ENCODE results near the gene GLRX5.
A peak's percentile ranks its signal among the peaks of the same experiment; 100 is the strongest.

GLRX5 gene

DNA sequence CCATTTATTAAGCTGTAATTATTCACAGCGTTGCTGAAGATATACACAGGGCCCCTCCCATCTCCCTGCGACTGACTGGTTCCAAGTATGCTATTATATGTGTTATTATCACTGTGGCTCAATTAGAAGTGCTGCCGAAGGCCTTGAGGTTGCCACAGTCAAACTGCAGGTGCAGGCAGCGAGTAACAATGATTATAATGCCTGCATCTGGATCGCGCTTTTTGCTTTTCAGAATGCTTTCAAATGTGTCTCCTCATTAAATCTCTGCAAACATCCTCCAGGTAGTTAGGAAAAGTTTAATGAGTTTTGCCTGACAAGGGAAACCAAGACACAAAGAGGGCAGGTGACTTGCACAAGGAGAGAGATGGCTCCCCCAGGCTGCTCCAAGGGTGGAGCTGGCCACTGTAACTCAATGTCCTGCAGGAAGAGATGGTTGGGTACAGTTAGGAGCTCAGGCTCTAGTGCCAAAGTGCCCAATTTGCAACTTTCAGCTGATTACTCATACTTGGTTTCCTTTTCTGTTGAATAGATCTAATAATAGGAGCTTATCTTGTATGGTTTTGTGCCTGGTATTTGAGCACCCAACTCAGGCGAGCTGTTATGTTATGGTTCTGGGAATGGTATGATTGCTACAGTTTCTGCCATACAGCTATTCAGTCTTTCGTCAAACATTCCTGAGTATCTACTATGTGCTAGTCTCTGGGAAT lies 16.7 kb upstream of the GLRX5 start:
- DNase-seq = no peak

DNA sequence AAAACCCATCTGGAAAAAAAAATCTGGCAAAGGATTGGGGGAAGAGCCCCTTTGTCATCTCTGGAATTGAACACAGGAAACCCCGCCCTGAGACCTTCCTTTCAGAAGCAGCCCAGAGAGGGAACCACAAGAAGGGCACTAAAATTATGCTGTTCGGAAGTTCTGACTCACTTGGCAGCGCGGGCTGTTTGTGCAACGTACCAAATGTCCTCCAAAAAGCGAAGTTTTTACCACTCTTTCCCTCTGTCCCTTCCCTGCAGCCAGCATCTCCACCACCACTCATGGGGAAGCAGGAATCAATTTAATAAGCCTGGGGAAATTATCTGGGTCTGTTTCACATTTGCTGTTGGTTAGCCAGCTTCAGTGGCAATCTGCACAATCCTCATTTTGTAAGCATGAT lies 15.2 kb upstream of the GLRX5 start:
- peak in 4 of 5 donors; percentile 42 to 90 (median 46) for DNase-seq

DNA sequence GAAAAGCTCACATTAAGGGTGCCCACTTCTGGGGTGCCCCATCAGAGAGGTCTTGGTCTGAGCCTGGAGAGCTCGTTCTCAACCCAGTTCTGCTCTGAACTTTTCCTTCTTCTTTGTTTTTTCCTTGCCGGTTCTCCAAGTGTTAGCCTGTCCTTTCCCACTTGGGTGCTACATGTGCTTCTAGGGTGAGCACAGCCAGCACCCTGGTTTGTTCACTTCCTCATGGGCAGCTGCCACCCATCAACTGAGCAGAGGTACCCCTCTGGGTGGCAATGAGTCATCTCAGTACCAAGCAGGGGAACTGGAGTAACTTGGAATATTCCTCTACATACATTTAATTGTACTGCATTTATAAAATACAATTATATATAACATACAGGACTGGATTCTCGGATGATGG lies 14.5 kb upstream of the GLRX5 start:
- DNase-seq = peak in 1 of 5 donors; percentile 65

DNA sequence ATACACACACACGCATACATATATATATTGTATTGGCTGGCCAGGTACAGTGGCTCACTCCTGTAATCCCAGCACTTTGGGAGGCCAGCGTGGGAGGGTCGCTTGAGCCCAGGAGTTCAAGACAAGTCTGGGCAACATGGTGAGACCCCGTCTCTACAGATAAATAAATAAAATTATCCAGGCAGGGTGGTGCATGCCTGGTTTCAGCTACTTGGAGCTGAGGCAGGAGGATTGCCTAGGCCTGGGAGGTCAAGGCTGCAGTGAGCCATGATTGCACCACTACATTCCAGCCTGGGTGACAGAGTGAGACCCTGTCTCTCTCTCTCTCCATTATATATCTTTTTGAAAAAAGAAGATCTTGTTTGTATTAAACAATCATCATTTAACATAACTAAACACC lies 13.8 kb upstream of the GLRX5 start:
- DNase-seq = no peak

DNA sequence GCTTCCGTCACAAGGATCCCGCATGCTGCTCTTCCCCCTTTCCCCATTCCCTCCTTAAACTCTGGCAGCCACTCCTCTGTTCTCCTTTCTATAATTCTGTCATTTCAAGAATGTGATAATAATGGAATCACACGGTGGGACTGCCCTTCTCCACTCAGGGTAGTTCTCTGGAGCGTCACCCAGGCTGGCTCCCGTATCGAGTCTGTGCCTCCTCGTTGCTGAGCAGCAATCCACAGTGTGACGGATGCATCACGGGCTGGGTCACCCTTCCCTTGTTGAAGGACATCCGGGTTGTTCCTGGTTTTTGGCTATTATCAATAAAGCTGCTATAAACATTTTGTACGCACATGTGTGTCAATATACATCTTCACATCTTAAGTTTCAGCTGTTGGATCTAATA lies 12.7 kb upstream of the GLRX5 start:
- DNase-seq = no peak

DNA sequence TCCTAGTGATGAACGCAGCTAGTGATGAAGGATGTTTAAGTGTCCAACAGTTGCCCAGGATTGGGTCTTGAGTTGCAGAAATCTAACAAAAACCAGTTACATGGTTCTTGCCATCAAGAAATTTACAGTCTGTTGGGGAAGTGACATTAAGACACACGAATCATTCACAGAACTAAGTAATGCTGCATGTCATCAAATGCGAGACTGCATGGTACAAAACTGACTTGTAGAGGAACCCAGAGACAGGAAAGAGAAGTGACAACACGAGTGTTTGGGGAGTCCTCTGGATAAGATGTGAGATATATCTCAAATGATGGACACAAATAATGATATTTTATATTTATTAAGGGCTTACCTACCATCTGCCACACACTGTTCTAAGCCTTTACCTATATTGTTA lies 12.3 kb upstream of the GLRX5 start:
- DNase-seq = peak in 1 of 5 donors; percentile 52

DNA sequence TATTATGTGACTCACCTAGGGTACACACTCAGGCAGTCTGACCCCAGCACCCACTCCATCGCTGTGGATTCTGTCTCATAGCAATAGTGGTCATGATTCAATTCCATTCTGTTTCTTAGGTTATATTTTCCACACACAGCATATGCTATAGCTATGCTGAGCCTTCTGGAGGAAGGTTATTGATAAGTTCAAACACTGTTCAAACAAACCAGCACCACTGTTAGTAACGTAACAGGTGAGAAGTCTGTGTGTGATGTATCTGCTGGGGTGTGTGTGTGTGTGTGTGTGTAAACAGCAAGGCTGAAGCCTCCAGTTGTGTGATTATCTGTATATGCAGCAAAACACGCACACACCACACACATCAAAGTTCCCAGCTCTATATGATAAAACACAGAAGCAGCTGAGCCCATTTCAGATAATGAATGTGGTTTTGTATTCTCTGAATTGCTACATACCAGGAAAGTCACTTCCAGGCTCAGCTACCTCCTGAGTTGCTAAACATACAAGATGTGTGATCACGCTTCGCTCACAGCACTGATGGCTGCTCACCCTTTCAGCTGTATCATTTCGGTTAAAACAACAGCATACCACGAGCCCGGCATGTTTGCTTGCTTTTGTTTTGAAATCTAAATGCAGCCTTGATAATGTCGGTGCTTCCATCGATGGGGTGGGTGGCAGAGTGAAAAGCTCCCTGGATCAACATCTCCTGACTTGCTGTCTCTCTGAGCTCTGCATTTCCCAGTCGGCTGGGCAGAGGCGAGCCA lies 11.6 kb upstream of the GLRX5 start:
- DNase-seq = peak in 1 of 5 donors; percentile 91

GRCh38 chr14:95523815-95524448 lies 10.9 kb upstream of the GLRX5 start:
- peak in 1 of 5 donors; percentile 82 for DNase-seq

DNA sequence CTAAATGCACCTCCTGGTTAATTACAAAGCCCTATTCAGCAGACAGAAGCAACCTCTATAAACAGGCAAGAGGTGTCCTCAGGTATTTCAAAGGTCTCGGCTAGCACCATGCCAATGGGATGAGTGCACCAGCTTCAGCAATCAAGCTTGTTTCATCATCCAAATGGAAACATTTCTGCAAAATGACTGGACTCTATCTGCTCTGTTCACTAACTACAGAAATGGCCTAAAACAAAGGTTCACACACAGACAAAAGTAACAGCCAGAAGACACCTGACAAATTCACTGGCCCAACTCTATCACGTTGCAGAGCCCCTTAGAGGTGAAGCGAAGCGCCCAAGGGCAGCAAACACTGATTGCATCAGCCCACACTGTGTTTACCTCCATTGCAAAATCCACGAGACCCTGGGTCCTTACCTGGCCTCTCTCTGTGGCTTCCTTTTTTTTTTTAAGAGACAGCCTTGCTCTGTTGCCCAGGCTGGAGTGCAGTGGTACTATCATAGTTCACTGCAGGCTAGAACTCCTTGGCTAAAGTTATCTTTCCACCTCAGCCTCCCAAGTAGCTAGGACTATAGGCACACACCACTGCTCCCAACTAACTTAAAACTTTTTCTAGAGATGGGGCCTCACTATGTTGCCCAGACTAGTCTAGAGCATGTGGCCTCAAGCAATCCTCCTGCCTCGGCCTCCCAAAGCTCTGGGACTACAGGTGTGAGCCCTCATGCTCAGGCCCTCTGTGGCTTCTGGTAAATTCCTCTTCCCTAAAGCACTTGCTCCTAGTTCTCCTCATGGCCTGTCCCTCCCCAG lies 9.9 kb upstream of the GLRX5 start:
- no peak for DNase-seq

DNA sequence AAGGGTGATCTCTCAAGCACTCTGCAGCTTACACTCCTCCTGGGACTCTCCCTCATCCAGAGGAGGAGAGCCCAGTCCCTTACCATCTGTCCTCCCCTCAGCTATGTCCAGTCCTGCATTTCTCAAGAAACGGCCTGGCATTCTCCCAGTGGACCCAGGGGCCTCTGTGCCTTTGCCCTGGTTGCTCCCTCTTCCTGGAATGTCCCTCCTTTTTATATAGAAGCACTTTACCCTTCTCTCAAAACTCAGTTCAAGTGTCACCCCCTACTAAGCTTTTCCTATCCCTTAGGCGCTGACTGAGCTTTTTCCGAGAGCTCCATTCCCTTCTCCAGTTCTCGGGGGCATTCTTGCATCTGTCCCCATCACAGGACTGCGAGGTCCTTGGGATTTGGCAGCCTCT lies 8.9 kb upstream of the GLRX5 start:
- DNase-seq = no peak

- no peak for DNase-seq
These were observed 8.1 kb upstream of the GLRX5 start for GRCh38 chr14:95526483-95527386.

GRCh38 chr14:95527387-95528002 lies 7.4 kb upstream of the GLRX5 start:
- DNase-seq = peak in 3 of 5 donors; percentile 26 to 66 (median 41)

GRCh38 chr14:95529216-95529615 lies 5.6 kb upstream of the GLRX5 start:
- DNase-seq = no peak

GRCh38 chr14:95530473-95531276 lies 4.2 kb upstream of the GLRX5 start:
- DNase-seq = no peak

GRCh38 chr14:95531473-95531872 lies 3.4 kb upstream of the GLRX5 start:
- no peak for DNase-seq

GRCh38 chr14:95531969-95532368 lies 2.9 kb upstream of the GLRX5 start:
- DNase-seq = no peak

DNA sequence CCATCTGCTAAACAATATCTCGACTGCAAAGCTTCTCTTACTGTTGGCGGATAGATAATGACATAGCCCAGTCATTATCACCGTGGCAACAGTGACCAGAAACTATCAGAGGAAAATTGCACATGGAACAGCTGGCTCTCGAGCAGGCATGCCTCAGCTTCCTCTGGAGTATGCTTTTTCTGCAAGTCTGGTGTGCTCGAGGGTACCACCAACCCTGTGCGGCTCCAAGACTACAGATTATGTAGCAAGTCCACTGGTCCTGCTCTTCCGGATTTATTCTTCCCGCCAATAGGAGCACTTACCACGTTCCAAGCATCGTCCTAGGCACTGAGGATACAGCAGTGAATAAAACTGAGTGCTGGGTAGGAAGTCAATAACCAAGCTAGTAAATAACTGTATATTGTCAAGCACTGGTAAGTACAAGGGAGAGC lies 1.4 kb upstream of the GLRX5 start:
- DNase-seq = peak in 1 of 5 donors; percentile 26

GRCh38 chr14:95533822-95534221 lies 1.0 kb upstream of the GLRX5 start:
- no peak for DNase-seq

GRCh38 chr14:95535226-95536021 lies 574 bp downstream of the GLRX5 start:
- DNase-seq = no peak

Data from T-helper 1 cell (primary cell).